ENCODE measurements around the gene SMTNL2. TPM values are rescaled to one million over a fixed set of nuclear protein-coding genes. Genes with fewer than 3 reads are reported as not detected.

Gene SMTNL2
- total RNA-seq: 0.99 and 1.5 TPM in 2 replicates
- polyA plus RNA-seq: 0.03 and 0.17 TPM in 2 replicates
- polyA plus RNA-seq (2012): 0.33 TPM in 1 of 2 replicates, not detected in the other
- 2.3 TPM in 1 of 2 replicates, not detected in the other for polyA minus RNA-seq (ENCODE audit: low replicate concordance)

DNA sequence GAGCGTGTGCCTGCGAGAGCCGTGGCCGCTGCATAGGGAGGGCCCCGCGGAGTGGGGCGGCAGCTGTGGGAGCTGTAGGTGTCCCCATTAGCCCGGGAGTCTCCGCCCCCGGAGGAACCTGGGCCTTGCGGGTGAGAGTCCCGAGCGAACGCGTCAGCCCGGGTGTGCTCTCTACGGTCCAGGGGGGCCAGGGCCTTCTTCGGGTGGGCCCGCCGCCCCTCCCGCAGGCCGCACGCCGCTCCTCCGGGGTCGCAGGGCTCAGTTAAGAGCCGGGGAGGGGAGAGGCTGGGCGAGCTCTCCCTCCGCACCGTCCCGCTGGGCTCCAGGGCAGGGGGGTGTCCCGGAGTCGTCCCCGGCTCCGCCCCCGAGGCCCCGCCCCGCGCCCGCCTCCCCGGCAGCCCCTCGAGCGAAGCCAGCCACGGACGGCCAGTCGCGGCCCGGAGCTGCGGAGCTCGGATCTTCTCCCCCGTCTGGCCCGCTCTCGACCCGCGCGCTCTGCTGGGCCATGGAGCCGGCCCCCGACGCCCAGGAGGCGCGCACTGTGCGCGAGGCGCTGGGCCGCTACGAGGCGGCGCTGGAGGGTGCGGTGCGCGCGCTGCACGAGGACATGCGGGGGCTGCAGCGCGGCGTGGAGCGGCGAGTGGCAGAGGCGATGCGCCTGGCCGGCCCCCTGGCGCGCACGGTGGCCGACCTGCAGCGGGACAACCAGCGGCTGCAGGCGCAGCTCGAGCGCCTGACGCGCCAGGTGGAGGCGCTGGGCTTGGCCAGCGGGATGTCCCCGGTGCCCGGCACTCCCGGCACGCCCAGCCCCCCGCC lies at the start of gene SMTNL2:
TSS of gene SMTNL2 (plus strand) at position 429 of the 816 bp plus-strand sequence. CDS start at position 506, 77 bp downstream.
- Histone ChIP-seq H3K36me3 (ENCODE audit: control insufficient read depth, insufficient read depth, low read length) (no peaks in the 10 kb centered on the region), H3K4me3 (replicated peaks in 1 of 4; ENCODE audit: control extremely low read depth in 1 of 4, insufficient read depth in 1 of 4, low read depth in 3 of 4, low read length in 4 of 4) (peak within 1 kb of the TSS in 1 of 4 experiments; percentile 42), H3K9ac (ENCODE audit: insufficient read depth, low read length) (no peak within 1 kb of the TSS), H3K9me3 (ENCODE audit: control insufficient read depth, insufficient read depth, low read depth, low read length) (no peaks in the 10 kb centered on the region), H3K79me2 (ENCODE audit: control insufficient read depth, insufficient read depth, low read length) (no peaks in the 10 kb centered on the region), H3K27ac (ENCODE audit: insufficient read depth, low read length) (no peak within 1 kb of the TSS), H4K20me1 (ENCODE audit: control insufficient read depth, extremely low read depth, insufficient read depth, low read length) (no peaks in the 10 kb centered on the region), H3K27me3 (ENCODE audit: control insufficient read depth, insufficient read depth, low read length) (peaks cover 28% of the 10 kb centered on the region), H3K4me2 (ENCODE audit: extremely low read depth, insufficient read depth, low read length) (no peak within 1 kb of the TSS), H2AFZ (ENCODE audit: low read length) (no peak within 1 kb of the TSS), H3K4me1 (ENCODE audit: control insufficient read depth, extremely low read depth, insufficient read depth, low read length) (no peaks in the 10 kb centered on the region)
- DNase-seq (ENCODE audit: low read depth in 2 of 2): no peak
- peak; percentile 11 for TF ChIP-seq EZH2 (IDR thresholded peaks at IDR 0.05; ENCODE audit: low read length, missing control alignments)
- TF ChIP-seq CTCF (conservative IDR thresholded peaks at IDR 0.05 in 1 of 2, IDR thresholded peaks at IDR 0.05 in 1 of 2; ENCODE audit: low read depth in 1 of 2, low read length in 2 of 2): no peak

GRCh38 chr17:4534928-4535666 lies 49.2 kb upstream of the SMTNL2 start:
- DNase-seq (ENCODE audit: low read depth in 2 of 2): no peak
- Histone ChIP-seq H3K4me1 (ENCODE audit: control insufficient read depth, extremely low read depth, insufficient read depth, low read length) (no peaks in the 10 kb centered on the region), H3K36me3 (ENCODE audit: control insufficient read depth, insufficient read depth, low read length) (peaks cover 4% of the 10 kb centered on the region), H3K79me2 (ENCODE audit: control insufficient read depth, insufficient read depth, low read length) (no peaks in the 10 kb centered on the region), H3K27ac (ENCODE audit: insufficient read depth, low read length) (no peak overlapping the region), H3K4me3 (replicated peaks in 1 of 4; ENCODE audit: control extremely low read depth in 1 of 4, insufficient read depth in 1 of 4, low read depth in 3 of 4, low read length in 4 of 4) (no peak overlapping the region), H3K9ac (ENCODE audit: insufficient read depth, low read length) (no peak overlapping the region), H4K20me1 (ENCODE audit: control insufficient read depth, extremely low read depth, insufficient read depth, low read length) (no peaks in the 10 kb centered on the region), H2AFZ (ENCODE audit: low read length) (no peak overlapping the region), H3K9me3 (ENCODE audit: control insufficient read depth, insufficient read depth, low read depth, low read length) (no peaks in the 10 kb centered on the region), H3K4me2 (ENCODE audit: extremely low read depth, insufficient read depth, low read length) (no peak overlapping the region), H3K27me3 (ENCODE audit: control insufficient read depth, insufficient read depth, low read length) (no peaks in the 10 kb centered on the region)
- TF ChIP-seq EZH2 (IDR thresholded peaks at IDR 0.05; ENCODE audit: low read length, missing control alignments): no peak
- TF ChIP-seq CTCF (conservative IDR thresholded peaks at IDR 0.05 in 1 of 2, IDR thresholded peaks at IDR 0.05 in 1 of 2; ENCODE audit: low read depth in 1 of 2, low read length in 2 of 2): no peak

GRCh38 chr17:4535667-4536258 lies 48.6 kb upstream of the SMTNL2 start:
- no peak for DNase-seq (ENCODE audit: low read depth in 2 of 2)
- Histone ChIP-seq H3K9ac (ENCODE audit: insufficient read depth, low read length) (no peak overlapping the region), H3K4me3 (replicated peaks in 1 of 4; ENCODE audit: control extremely low read depth in 1 of 4, insufficient read depth in 1 of 4, low read depth in 3 of 4, low read length in 4 of 4) (no peak overlapping the region), H3K4me1 (ENCODE audit: control insufficient read depth, extremely low read depth, insufficient read depth, low read length) (no peaks in the 10 kb centered on the region), H3K27me3 (ENCODE audit: control insufficient read depth, insufficient read depth, low read length) (no peaks in the 10 kb centered on the region), H3K9me3 (ENCODE audit: control insufficient read depth, insufficient read depth, low read depth, low read length) (no peaks in the 10 kb centered on the region), H4K20me1 (ENCODE audit: control insufficient read depth, extremely low read depth, insufficient read depth, low read length) (no peaks in the 10 kb centered on the region), H3K79me2 (ENCODE audit: control insufficient read depth, insufficient read depth, low read length) (no peaks in the 10 kb centered on the region), H2AFZ (ENCODE audit: low read length) (no peak overlapping the region), H3K36me3 (ENCODE audit: control insufficient read depth, insufficient read depth, low read length) (peaks cover 4% of the 10 kb centered on the region), H3K27ac (ENCODE audit: insufficient read depth, low read length) (no peak overlapping the region), H3K4me2 (ENCODE audit: extremely low read depth, insufficient read depth, low read length) (no peak overlapping the region)
- TF ChIP-seq EZH2 (IDR thresholded peaks at IDR 0.05; ENCODE audit: low read length, missing control alignments): no peak
- no peak for TF ChIP-seq CTCF (conservative IDR thresholded peaks at IDR 0.05 in 1 of 2, IDR thresholded peaks at IDR 0.05 in 1 of 2; ENCODE audit: low read depth in 1 of 2, low read length in 2 of 2)
